Pancreas (tissue), 10 donors: Measurements from ENCODE around the gene CCT6B. TPM values are rescaled to one million over a fixed set of nuclear protein-coding genes. Genes with fewer than 3 reads are reported as not detected.

ENCODE experiments used
- ATAC-seq, 4 donors: fragments of 200-7000 bp; cut with Tn5 transposase; one replicate each; pipeline versions ENCODE4 v1.8.0 to v1.9.1; 2020; ENCODE audit warnings: mild to moderate bottlenecking in 4 of 4, moderate library complexity in 4 of 4
- DNase-seq, 6 donors: peaks; one replicate each; pipeline ENCODE4 v3.0.0-alpha.2; 2020
- FAIRE-seq: peaks from 2 replicates; lab custom pipeline; 2012; peaks lifted over from hg19 to GRCh38; lab: Jason Lieb, UNC
- H3K27ac ChIP-seq, 4 donors: fragments of 200-600 bp; sonication (generic); 1 replicate in 3 of 4; 2 replicates in 1 of 4; pipeline versions ENCODE4 v1.5.0 to v1.8.0; 2020
- H3K27me3 ChIP-seq, 4 donors: fragments of 200-600 bp; one replicate each; pipeline ENCODE4 v1.8.0; 2021
- H3K36me3 ChIP-seq, 3 donors: fragments of 200-600 bp; sonication (generic) in 1 of 3; one replicate each; pipeline versions ENCODE4 v1.5.0 to v1.8.0; 2020 to 2021
- H3K4me1 ChIP-seq, 3 donors: fragments of 200-600 bp; one replicate each; pipeline ENCODE4 v1.8.0; 2021
- H3K4me3 ChIP-seq, 4 donors: fragments of 200-600 bp; sonication (generic) in 2 of 4; one replicate each; pipeline versions ENCODE4 v1.5.0 to v1.8.0; 2020 to 2021
- H3K9me3 ChIP-seq, 4 donors: fragments of 200-600 bp; one replicate each; pipeline ENCODE4 v1.8.0; 2021
- WGBS, 2 donors: extraction: QIAGEN DNeasy Blood & Tissue Kit; methylation state at CpG; one replicate each; pipeline ENCODE4 v1.1.7; 2013; 5-methylcytosine and 5-hydroxymethylcytosine counted together
- intact Hi-C, 3 donors: fragments of 100-400 bp; cut with DNase I; formaldehyde crosslinking; loops; one replicate each; pipeline versions ENCODE4 v1.11.1 to v1.14.2; 2022
- polyA plus RNA-seq, 2 donors: library from polyadenylated mRNA; stranded (reverse); fragments of 200-250 nt; gene quantifications; one replicate each; pipeline ENCODE4 v1.2.3, GENCODE V29; 2013
- total RNA-seq, 6 donors: library from RNA; stranded (reverse); fragmentation: NEBNext Ultra II Directional in 4 of 6; extraction: Animal tissue kit (Norgen Biotek cat#: 25700) in 4 of 6; gene quantifications; one replicate each; pipeline versions ENCODE4 v1.2.1 to v1.2.4, GENCODE V29; 2021 to 2023
- TF ChIP-seq, protein P1 (sequence below), 4 donors: fragments of 200-600 bp; sonication (generic) in 3 of 4; IDR thresholded peaks; one replicate each; pipeline versions ENCODE4 v1.5.0 to v1.8.0; 2021; ENCODE audit warnings: antibody characterized with exemption in 4 of 4
- donor health status: healthy with polysubstance abuse.
- donor health status: DM: no; HTN: no; CAD: no; lungs with moderate emphysema.
- donor health status: DM: no; HTN: no; CAD: no.
- donor health status: control.
- donor health status: control.
- donor health status: Bipolar disorder and iron deficiency.
- donor health status: DM: yes; HTN: yes; CAD: no.
- donor health status: DM: no; HTN: no; CAD: no.
- donor health status: DM: no; HTN: no; CAD: no.
- donor health status: DM: yes; HTN: yes; CAD: no.

CCT6B gene
- total and polyA plus RNA-seq, 8 donors = 0.68 to 4.0 (median 1.3) TPM

- no peak overlapping the region for H3K27ac ChIP-seq
- intact Hi-C loops = no loop called here
- 72 to 76% methylated on average over 4 of the region's 4 CpGs for WGBS, 2 donors
- H3K4me3 ChIP-seq = no peak overlapping the region
- TF ChIP-seq, protein P1, sequence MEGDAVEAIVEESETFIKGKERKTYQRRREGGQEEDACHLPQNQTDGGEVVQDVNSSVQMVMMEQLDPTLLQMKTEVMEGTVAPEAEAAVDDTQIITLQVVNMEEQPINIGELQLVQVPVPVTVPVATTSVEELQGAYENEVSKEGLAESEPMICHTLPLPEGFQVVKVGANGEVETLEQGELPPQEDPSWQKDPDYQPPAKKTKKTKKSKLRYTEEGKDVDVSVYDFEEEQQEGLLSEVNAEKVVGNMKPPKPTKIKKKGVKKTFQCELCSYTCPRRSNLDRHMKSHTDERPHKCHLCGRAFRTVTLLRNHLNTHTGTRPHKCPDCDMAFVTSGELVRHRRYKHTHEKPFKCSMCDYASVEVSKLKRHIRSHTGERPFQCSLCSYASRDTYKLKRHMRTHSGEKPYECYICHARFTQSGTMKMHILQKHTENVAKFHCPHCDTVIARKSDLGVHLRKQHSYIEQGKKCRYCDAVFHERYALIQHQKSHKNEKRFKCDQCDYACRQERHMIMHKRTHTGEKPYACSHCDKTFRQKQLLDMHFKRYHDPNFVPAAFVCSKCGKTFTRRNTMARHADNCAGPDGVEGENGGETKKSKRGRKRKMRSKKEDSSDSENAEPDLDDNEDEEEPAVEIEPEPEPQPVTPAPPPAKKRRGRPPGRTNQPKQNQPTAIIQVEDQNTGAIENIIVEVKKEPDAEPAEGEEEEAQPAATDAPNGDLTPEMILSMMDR (IDR thresholded peaks at IDR 0.05) = no peak
- no peaks in the 10 kb centered on the region for H3K9me3 ChIP-seq
- FAIRE-seq = no peak
- no peaks in the 10 kb centered on the region for H3K36me3 ChIP-seq
- no peak for ATAC-seq
- no peak for DNase-seq
- H3K4me1 ChIP-seq = no peaks in the 10 kb centered on the region
- peaks cover 0 to 5% (median 0%) of the 10 kb centered on the region in 4 donors for H3K27me3 ChIP-seq
These were observed 66.3 kb downstream of the CCT6B start for GRCh38 chr17:34894964-34895363.

GRCh38 chr17:34892461-34893249 is 68.6 kb downstream of the CCT6B start:
- WGBS, 2 donors = 31 to 32% methylated on average over 9 of the region's 9 CpGs
- DNase-seq = no peak

GRCh38 chr17:34886831-34887230 is 74.4 kb downstream of the CCT6B start:
- H3K27ac ChIP-seq = no peak overlapping the region
- H3K9me3 ChIP-seq = no peaks in the 10 kb centered on the region
- 8 to 13% methylated on average over 7 of the region's 7 CpGs for WGBS, 2 donors
- no peaks in the 10 kb centered on the region for H3K4me1 ChIP-seq
- no peaks in the 10 kb centered on the region for H3K36me3 ChIP-seq
- no peaks in the 10 kb centered on the region for H3K27me3 ChIP-seq
- FAIRE-seq = no peak
- no peak overlapping the region for H3K4me3 ChIP-seq
- intact Hi-C loops = no loop called here
- no peak for DNase-seq
- TF ChIP-seq, protein P1 (IDR thresholded peaks at IDR 0.05) = no peak
- ATAC-seq = no peak

More at GRCh38 chr17:34892461-34893249, 68.6 kb downstream of the CCT6B start:
- Histone ChIP-seq H3K27ac (no peak overlapping the region), H3K9me3 (no peaks in the 10 kb centered on the region), H3K4me1 (no peaks in the 10 kb centered on the region), H3K27me3 (peaks cover 0 to 5% (median 0%) of the 10 kb centered on the region in 4 donors), H3K36me3 (no peaks in the 10 kb centered on the region), H3K4me3 (no peak overlapping the region)
- ATAC-seq (peak in 2 of 4 donors; percentile 44 to 75), FAIRE-seq (no peak)
- TF ChIP-seq, protein P1 (IDR thresholded peaks at IDR 0.05) = no peak
- intact Hi-C loops = no loop called here

DNA sequence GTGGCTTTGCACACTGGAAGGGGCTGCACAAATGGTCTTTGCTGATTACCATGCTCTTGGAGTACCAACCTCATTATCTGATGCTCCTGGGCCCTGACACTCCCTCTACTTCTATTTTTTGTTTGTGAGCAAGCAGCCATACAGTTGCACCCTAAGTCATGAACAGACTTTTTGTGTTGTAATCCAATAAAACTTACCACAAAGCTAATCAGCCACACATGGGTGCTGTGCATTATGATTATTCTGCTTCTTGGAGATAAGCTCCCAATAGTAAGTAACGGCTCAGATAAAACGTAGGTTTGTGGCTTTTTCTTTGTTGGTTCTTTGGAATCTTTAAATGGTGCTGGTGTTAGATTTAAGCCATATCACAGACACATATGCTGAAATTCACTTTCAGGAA is 76.2 kb downstream of the CCT6B start:
- no peak for FAIRE-seq
- Histone ChIP-seq H3K27me3 (no peaks in the 10 kb centered on the region), H3K27ac (no peak overlapping the region), H3K4me1 (no peaks in the 10 kb centered on the region), H3K9me3 (no peaks in the 10 kb centered on the region), H3K4me3 (no peak overlapping the region), H3K36me3 (no peaks in the 10 kb centered on the region)
- DNase-seq = no peak
- no peak for ATAC-seq
- TF ChIP-seq, protein P1 (IDR thresholded peaks at IDR 0.05) = no peak
- intact Hi-C loops = no loop called here
- WGBS, 2 donors = 55 to 59% methylated on average over 2 of the region's 2 CpGs

GRCh38 chr17:34884597-34884996 is 76.7 kb downstream of the CCT6B start:
- no peak for DNase-seq

More at GRCh38 chr17:34884597-34884996, 76.7 kb downstream of the CCT6B start:
- 47 to 56% methylated on average over 9 of the region's 9 CpGs for whole genome bisulfite sequencing, 2 donors
- no peak for ATAC-seq
- H3K4me3 ChIP-seq = no peak overlapping the region
- TF ChIP-seq, protein P1 (IDR thresholded peaks at IDR 0.05) = no peak
- H3K4me1 ChIP-seq = no peaks in the 10 kb centered on the region
- intact Hi-C loops = no loop called here
- H3K27ac ChIP-seq = no peak overlapping the region
- no peaks in the 10 kb centered on the region for H3K27me3 ChIP-seq
- FAIRE-seq = no peak
- H3K36me3 ChIP-seq = no peaks in the 10 kb centered on the region
- H3K9me3 ChIP-seq = no peaks in the 10 kb centered on the region
